Transverse colon (tissue), 4 donors: ENCODE measurements around the gene DPP10. TPM values are rescaled to one million over a fixed set of nuclear protein-coding genes. Genes with fewer than 3 reads are reported as not detected.

Experiments used
- DNase-seq: peaks from one replicate; pipeline ENCODE4 v3.0.0-alpha.2; 2019
- H3K27ac ChIP-seq, 4 donors: fragments of 200-600 bp; sonication (generic); 2 replicates each; pipeline ENCODE4 v1.5.1; 2016 to 2018; ENCODE audit warnings: inconsistent platforms in 4 of 4
- H3K27me3 ChIP-seq: fragments of 200-600 bp; sonication (generic); 2 replicates; pipeline ENCODE4 v1.5.1; 2017; ENCODE audit warnings: inconsistent platforms
- H3K36me3 ChIP-seq, 4 donors: fragments of 200-600 bp; sonication (generic); 2 replicates each; pipeline ENCODE4 v1.5.1; 2017 to 2019; ENCODE audit warnings: inconsistent platforms in 4 of 4
- H3K4me1 ChIP-seq, 4 donors: fragments of 200-600 bp; sonication (generic); 2 replicates each; pipeline ENCODE4 v1.5.1; 2017 to 2020; ENCODE audit warnings: inconsistent platforms in 4 of 4
- H3K4me3 ChIP-seq, 4 donors: fragments of 200-600 bp; sonication (generic); 1 replicate in 1 of 4; 2 replicates in 3 of 4; pipeline versions ENCODE4 v1.5.1 to v1.6.1; 2017 to 2019; ENCODE audit warnings: inconsistent platforms in 4 of 4
- H3K9me3 ChIP-seq, 2 donors: fragments of 200-600 bp; sonication (generic); 2 replicates each; pipeline ENCODE4 v1.5.1; 2017 to 2019; ENCODE audit warnings: inconsistent platforms in 2 of 2
- CTCF ChIP-seq, 5 experiments: fragments of 200-600 bp in 3 of 5; fragments of 450-650 bp in 2 of 5; sonication (generic) in 3 of 5; IDR thresholded peaks; 1 replicate in 2 of 5; 2 replicates in 3 of 5; pipeline ENCODE4 v1.5.1; 2016 to 2017; ENCODE audit warnings: antibody characterized with exemption in 5 of 5, inconsistent platforms in 3 of 5, mild to moderate bottlenecking in 2 of 5, moderate library complexity in 1 of 5
- EP300 ChIP-seq: sonication (generic); formaldehyde crosslinking; IDR thresholded peaks from one replicate; pipeline ENCODE4 v1.6.1; 2017; ENCODE audit warnings: antibody characterized with exemption, low read depth
- POLR2A ChIP-seq: fragments of 450-650 bp; IDR thresholded peaks from one replicate; pipeline ENCODE4 v1.6.1; 2016; ENCODE audit warnings: antibody characterized with exemption, mild to moderate bottlenecking, moderate library complexity
- POLR2AphosphoS5 ChIP-seq, 3 donors: sonication (generic); formaldehyde crosslinking; IDR thresholded peaks; one replicate each; pipeline ENCODE4 v1.6.1; 2016; ENCODE audit warnings: antibody characterized with exemption in 3 of 3
- WGBS, 2 donors: methylation state at CpG; one replicate each; pipeline ENCODE4 v1.1.5; 2018; ENCODE audit warnings: low coverage in 1 of 2; 5-methylcytosine and 5-hydroxymethylcytosine counted together
- in situ Hi-C, 4 donors: fragments of 200-750 bp; cut with MboI; loops; one replicate each; pipeline versions ENCODE4 v1.15.0 to v1.15.1; 2017; ENCODE audit warnings: low sequenced_read_pairs in 3 of 4, low pct_ligation_motif_present in 1 of 4, low pct_unique_long_range_greater_than_20kb in 1 of 4
- intact Hi-C: fragments of 100-400 bp; cut with DNase I; formaldehyde crosslinking; loops from one replicate; pipeline ENCODE4 v1.15.1; 2023; ENCODE audit warnings: low total_unique reads
- total RNA-seq, 4 donors: library from RNA; depleted of rRNA; stranded (reverse); fragments of >200 nt; gene quantifications; one replicate each; pipeline ENCODE4 v1.1.0, GENCODE V29; 2016

Gene DPP10
- total RNA-seq, 4 donors from 2014 or later, result 3.4 to 8.4 (median 7.0) TPM

GRCh38 chr2:115400940-115401339 lies 958.5 kb downstream of the DPP10 start:
- no peak for DNase-seq
- TF ChIP-seq POLR2A, result no peak
- TF ChIP-seq POLR2AphosphoS5 (IDR thresholded peaks at IDR 0.05), result no peak
- TF ChIP-seq EP300, result no peak
- TF ChIP-seq CTCF (IDR thresholded peaks at IDR 0.05), result no peak
- H3K36me3 ChIP-seq, result no peaks in the 10 kb centered on the region
- no peaks in the 10 kb centered on the region for H3K4me1 ChIP-seq
- in situ Hi-C loops (no loop called here), intact Hi-C loops (no loop called here)
- no peak overlapping the region for H3K4me3 ChIP-seq
- H3K27me3 ChIP-seq, result no peaks in the 10 kb centered on the region
- WGBS, 2 donors, result 83 to 100% methylated on average over 2 of the region's 2 CpGs
- H3K9me3 ChIP-seq, result no peaks in the 10 kb centered on the region
- H3K27ac ChIP-seq, result no peak overlapping the region

GRCh38 chr2:115412501-115412900 lies 970.1 kb downstream of the DPP10 start:
- Histone ChIP-seq H3K36me3 (no peaks in the 10 kb centered on the region), H3K4me1 (no peaks in the 10 kb centered on the region), H3K4me3 (no peak overlapping the region), H3K27ac (no peak overlapping the region), H3K9me3 (no peaks in the 10 kb centered on the region), H3K27me3 (no peaks in the 10 kb centered on the region)
- intact Hi-C loops (no loop called here), in situ Hi-C loops (no loop called here)
- WGBS, 2 donors, result 50 to 55% methylated on average over 1 of the region's 1 CpG
- DNase-seq, result no peak
- no peak for TF ChIP-seq EP300
- no peak for TF ChIP-seq POLR2AphosphoS5 (IDR thresholded peaks at IDR 0.05)
- no peak for TF ChIP-seq CTCF (IDR thresholded peaks at IDR 0.05)
- no peak for TF ChIP-seq POLR2A

GRCh38 chr2:115413791-115414190 lies 971.4 kb downstream of the DPP10 start:
- H3K9me3 ChIP-seq, result no peaks in the 10 kb centered on the region
- in situ Hi-C loops, result no loop called here
- no peak overlapping the region for H3K4me3 ChIP-seq
- no peak overlapping the region for H3K27ac ChIP-seq
- 74 to 80% methylated on average over 1 to 2 of the region's 2 CpGs for WGBS, 2 donors
- H3K4me1 ChIP-seq, result no peaks in the 10 kb centered on the region
- TF ChIP-seq POLR2AphosphoS5 (IDR thresholded peaks at IDR 0.05), result no peak
- no peak for TF ChIP-seq CTCF (IDR thresholded peaks at IDR 0.05)
- no peak for TF ChIP-seq POLR2A
- no peak for TF ChIP-seq EP300
- H3K27me3 ChIP-seq, result no peaks in the 10 kb centered on the region
- DNase-seq, result no peak
- intact Hi-C loops, result no loop called here
- H3K36me3 ChIP-seq, result no peaks in the 10 kb centered on the region

GRCh38 chr2:115414466-115414865 lies 972.0 kb downstream of the DPP10 start:
- TF ChIP-seq POLR2A, result no peak
- TF ChIP-seq POLR2AphosphoS5 (IDR thresholded peaks at IDR 0.05), result no peak
- no peak for TF ChIP-seq CTCF (IDR thresholded peaks at IDR 0.05)
- no peak for TF ChIP-seq EP300
- Histone ChIP-seq H3K9me3 (no peaks in the 10 kb centered on the region), H3K4me3 (no peak overlapping the region), H3K4me1 (no peaks in the 10 kb centered on the region), H3K27me3 (no peaks in the 10 kb centered on the region), H3K36me3 (no peaks in the 10 kb centered on the region), H3K27ac (no peak overlapping the region)
- DNase-seq, result no peak
- 51 to 83% methylated on average over 2 of the region's 2 CpGs for WGBS, 2 donors
- in situ Hi-C loops, result no loop called here
- intact Hi-C loops, result no loop called here
